H1 (cell line): Measurements from ENCODE around the gene R3HDML.

ENCODE experiments used
- CHD1 ChIP-seq: IDR thresholded peaks from 2 replicates; pipeline ENCODE4 v1.6.1; 2012; ENCODE audit warnings: low read depth, low read length, improper control_type of control experiment
- EP300 ChIP-seq, 2 experiments: IDR thresholded peaks; 1 replicate in 1 of 2; 2 replicates in 1 of 2; pipeline ENCODE4 v1.6.1; 2011 to 2012; ENCODE audit warnings: low read depth in 2 of 2, low read length in 2 of 2, mild to moderate bottlenecking in 2 of 2, borderline replicate concordance in 1 of 2, inconsistent platforms in 1 of 2, moderate library complexity in 1 of 2
- EZH2 ChIP-seq: fragments of 200-600 bp; sonication (generic); IDR thresholded peaks from 2 replicates; pipeline ENCODE4 v1.7.1; 2012; ENCODE audit warnings: low read depth, mild to moderate bottlenecking, moderate library complexity, low read length, inconsistent platforms; ENCODE audit not compliant: severe bottlenecking
- GTF2F1 ChIP-seq: IDR thresholded peaks from 2 replicates; pipeline ENCODE4 v1.6.1; 2012; ENCODE audit warnings: low read depth, low read length, improper control_type of control experiment, borderline replicate concordance
- POLR2AphosphoS5 ChIP-seq: IDR thresholded peaks from 2 replicates; pipeline ENCODE4 v1.6.1; 2011; ENCODE audit warnings: low read depth, low read length
- RFX5 ChIP-seq: IDR thresholded peaks from 2 replicates; pipeline ENCODE4 v1.6.1; 2011; ENCODE audit warnings: low read depth, low read length, improper control_type of control experiment, borderline replicate concordance
- RNF2 ChIP-seq: fragments of 200-900, 300-1000 bp; sonication (generic); IDR thresholded peaks from 2 replicates; pipeline ENCODE4 v1.7.1; 2016; ENCODE audit warnings: borderline replicate concordance, low read depth, mild to moderate bottlenecking, antibody characterized with exemption, low read length; ENCODE audit not compliant: poor library complexity, severe bottlenecking; ENCODE audit errors: missing control alignments
- SP1 ChIP-seq: IDR thresholded peaks from 2 replicates; pipeline ENCODE4 v1.6.1; 2011; ENCODE audit warnings: low read depth, low read length
- TAF1 ChIP-seq: IDR thresholded peaks from 2 replicates; pipeline ENCODE4 v1.6.1; 2011; ENCODE audit warnings: mild to moderate bottlenecking, low read depth, low read length
- TF ChIP-seq, protein P1 (sequence below), 3 experiments: IDR thresholded peaks; 1 replicate in 2 of 3; 2 replicates in 1 of 3; pipeline versions ENCODE4 v1.5.1 to v1.6.1; 2011; ENCODE audit warnings: low read length in 3 of 3, mild to moderate bottlenecking in 3 of 3, inconsistent platforms in 2 of 3, low read depth in 1 of 3, moderate library complexity in 1 of 3; ENCODE audit not compliant: insufficient read depth in 1 of 3; ENCODE audit errors: control extremely low read depth in 1 of 3
- TF ChIP-seq, protein P2 (sequence below): IDR thresholded peaks from 2 replicates; pipeline ENCODE4 v1.6.1; 2012; ENCODE audit warnings: low read length, inconsistent platforms

DNA sequence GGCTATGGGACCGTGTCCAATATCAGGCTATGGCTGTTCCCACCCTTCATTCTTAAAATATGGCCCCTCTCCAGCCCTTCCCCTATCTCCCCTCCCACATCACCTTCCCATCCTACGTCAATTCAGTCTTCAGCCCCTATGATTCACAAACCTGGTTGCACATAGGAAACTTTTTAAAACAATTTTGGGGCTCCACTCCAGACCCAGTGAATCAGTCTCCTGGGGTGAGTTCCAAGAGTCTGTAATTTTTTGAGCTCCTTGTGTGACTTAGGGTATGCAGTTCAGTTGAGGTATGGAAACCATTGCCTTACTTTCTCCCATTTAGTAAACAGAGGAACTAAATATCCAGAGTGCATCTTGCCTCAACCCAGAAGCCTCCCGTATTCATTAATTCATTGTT, 24.2 kb downstream of the R3HDML start:
- TF ChIP-seq, protein P1, sequence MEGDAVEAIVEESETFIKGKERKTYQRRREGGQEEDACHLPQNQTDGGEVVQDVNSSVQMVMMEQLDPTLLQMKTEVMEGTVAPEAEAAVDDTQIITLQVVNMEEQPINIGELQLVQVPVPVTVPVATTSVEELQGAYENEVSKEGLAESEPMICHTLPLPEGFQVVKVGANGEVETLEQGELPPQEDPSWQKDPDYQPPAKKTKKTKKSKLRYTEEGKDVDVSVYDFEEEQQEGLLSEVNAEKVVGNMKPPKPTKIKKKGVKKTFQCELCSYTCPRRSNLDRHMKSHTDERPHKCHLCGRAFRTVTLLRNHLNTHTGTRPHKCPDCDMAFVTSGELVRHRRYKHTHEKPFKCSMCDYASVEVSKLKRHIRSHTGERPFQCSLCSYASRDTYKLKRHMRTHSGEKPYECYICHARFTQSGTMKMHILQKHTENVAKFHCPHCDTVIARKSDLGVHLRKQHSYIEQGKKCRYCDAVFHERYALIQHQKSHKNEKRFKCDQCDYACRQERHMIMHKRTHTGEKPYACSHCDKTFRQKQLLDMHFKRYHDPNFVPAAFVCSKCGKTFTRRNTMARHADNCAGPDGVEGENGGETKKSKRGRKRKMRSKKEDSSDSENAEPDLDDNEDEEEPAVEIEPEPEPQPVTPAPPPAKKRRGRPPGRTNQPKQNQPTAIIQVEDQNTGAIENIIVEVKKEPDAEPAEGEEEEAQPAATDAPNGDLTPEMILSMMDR (IDR thresholded peaks at IDR 0.05; ENCODE audit: control extremely low read depth in 1 of 3, insufficient read depth in 1 of 3, low read depth in 1 of 3, low read length in 3 of 3) = no peak
- TF ChIP-seq GTF2F1 (no peak), RFX5 (no peak), SP1 (no peak), RNF2 (no peak), TAF1 (no peak), POLR2AphosphoS5 (no peak), EZH2 (no peak), CHD1 (no peak), EP300 (IDR thresholded peaks at IDR 0.05; ENCODE audit: borderline replicate concordance in 1 of 2, low read depth in 2 of 2, low read length in 2 of 2) (no peak)
- TF ChIP-seq, protein P2, sequence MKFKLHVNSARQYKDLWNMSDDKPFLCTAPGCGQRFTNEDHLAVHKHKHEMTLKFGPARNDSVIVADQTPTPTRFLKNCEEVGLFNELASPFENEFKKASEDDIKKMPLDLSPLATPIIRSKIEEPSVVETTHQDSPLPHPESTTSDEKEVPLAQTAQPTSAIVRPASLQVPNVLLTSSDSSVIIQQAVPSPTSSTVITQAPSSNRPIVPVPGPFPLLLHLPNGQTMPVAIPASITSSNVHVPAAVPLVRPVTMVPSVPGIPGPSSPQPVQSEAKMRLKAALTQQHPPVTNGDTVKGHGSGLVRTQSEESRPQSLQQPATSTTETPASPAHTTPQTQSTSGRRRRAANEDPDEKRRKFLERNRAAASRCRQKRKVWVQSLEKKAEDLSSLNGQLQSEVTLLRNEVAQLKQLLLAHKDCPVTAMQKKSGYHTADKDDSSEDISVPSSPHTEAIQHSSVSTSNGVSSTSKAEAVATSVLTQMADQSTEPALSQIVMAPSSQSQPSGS = no peak
